Heart left ventricle (tissue), 16 donors: ENCODE measurements around the gene BCAR3. TPM values are rescaled to one million over a fixed set of nuclear protein-coding genes. Genes with fewer than 3 reads are reported as not detected.

Experiments used
- ATAC-seq, 4 donors: fragments of 200-7000 bp; cut with Tn5 transposase; one replicate each; pipeline ENCODE4 v1.9.1; 2020 to 2022; ENCODE audit warnings: moderate library complexity in 4 of 4, mild to moderate bottlenecking in 3 of 4, moderate number of reproducible peaks in 1 of 4
- DNase-seq, 5 donors: peaks; one replicate each; pipeline ENCODE4 v3.0.0-alpha.2; 2020
- H3K27ac ChIP-seq, 12 donors: fragments of 200-600 bp; sonication (generic) in 4 of 12; one replicate each; pipeline versions ENCODE4 v1.5.0 to v1.8.0; 2016 to 2022; ENCODE audit warnings: mild to moderate bottlenecking in 2 of 12
- H3K27me3 ChIP-seq, 9 donors: fragments of 200-600 bp; sonication (generic) in 2 of 9; one replicate each; pipeline versions ENCODE4 v1.5.1 to v1.8.0; 2016 to 2022; ENCODE audit warnings: mild to moderate bottlenecking in 3 of 9
- H3K36me3 ChIP-seq, 9 donors: fragments of 200-600 bp; sonication (generic) in 2 of 9; one replicate each; pipeline versions ENCODE4 v1.5.0 to v1.8.0; 2018 to 2022; ENCODE audit warnings: mild to moderate bottlenecking in 2 of 9
- H3K4me1 ChIP-seq, 12 donors: fragments of 200-600 bp; sonication (generic) in 4 of 12; one replicate each; pipeline versions ENCODE4 v1.5.0 to v1.8.0; 2016 to 2022; ENCODE audit warnings: mild to moderate bottlenecking in 3 of 12
- H3K4me3 ChIP-seq, 12 donors: fragments of 200-600 bp; sonication (generic) in 4 of 12; one replicate each; pipeline versions ENCODE4 v1.5.0 to v1.8.0; 2017 to 2022; ENCODE audit warnings: mild to moderate bottlenecking in 9 of 12, moderate library complexity in 4 of 12
- H3K9me3 ChIP-seq, 12 donors: fragments of 200-600 bp; sonication (generic) in 4 of 12; one replicate each; pipeline versions ENCODE4 v1.5.0 to v1.8.0; 2016 to 2022; ENCODE audit warnings: mild to moderate bottlenecking in 1 of 12
- POLR2A ChIP-seq, 2 donors: fragments of 450-650 bp; IDR thresholded peaks; one replicate each; pipeline ENCODE4 v1.6.1; 2017; ENCODE audit warnings: antibody characterized with exemption in 2 of 2, mild to moderate bottlenecking in 2 of 2, moderate library complexity in 2 of 2
- WGBS, 4 donors: extraction: QIAGEN DNeasy Blood & Tissue Kit in 2 of 4; methylation state at CpG; one replicate each; pipeline versions ENCODE4 v1.1.5 to v1.1.7; 2013 to 2018; 5-methylcytosine and 5-hydroxymethylcytosine counted together
- intact Hi-C, 10 donors: fragments of 100-400 bp; cut with DNase I; formaldehyde crosslinking; loops; one replicate each; pipeline versions ENCODE4 v1.11.1 to v1.14.2; 2022
- polyA plus RNA-seq, 2 donors: library from polyadenylated mRNA; stranded (reverse); fragments of 200-250 nt; gene quantifications; one replicate each; pipeline ENCODE4 v1.2.3, GENCODE V29; 2013
- total RNA-seq, 9 donors: library from RNA; depleted of rRNA in 2 of 9; stranded (reverse); fragments of >200 nt in 2 of 9; fragmentation: NEBNext Ultra II Directional in 3 of 9; extraction: Animal tissue kit (Norgen Biotek cat#: 25700) in 3 of 9; gene quantifications; one replicate each; pipeline versions ENCODE4 v1.1.0 to v1.2.4, GENCODE V29; 2016 to 2023
- TF ChIP-seq, protein P1 (sequence below), 12 donors: fragments of 200-600 bp; sonication (generic) in 4 of 12; IDR thresholded peaks; one replicate each; pipeline versions ENCODE4 v1.5.0 to v1.8.0; 2018 to 2022; ENCODE audit warnings: antibody characterized with exemption in 12 of 12, mild to moderate bottlenecking in 5 of 12
- donor health status: ischemic (EF 13 %, LVEDD 7.1; RV severe dilation, severe dysfunction).
- donor health status: healthy with polysubstance abuse.
- donor health status: DM: no; HTN: yes; CAD: no.
- donor health status: DM: no; HTN: no; CAD: no.
- donor health status: ischemic (EF 25% LVEDD 6.9; RV normal size, moderate dysfunction).
- donor health status: ischemic (EF 25% LVEDD 5.7; RV mildly dilated, moderate dysfunction).
- donor health status: healthy.
- donor health status: DM: yes; HTN: yes; CAD: no.
- donor health status: ischemic (EF 35%, LVEDD 5.7; RV mildly dilated, moderate dysfunction).
- donor health status: nonischemic (EF 11% LVEDD 7.7; RV severe dilation, severe dysfunction).
- donor health status: DM: yes; HTN: yes; CAD: no.
- donor health status: PGD.
- donor health status: ischemic (EF 29% LVEDD 5.4; RV normal size, mild dysfunction).
- donor health status: nonischemic (EF 23%, LVEDD 6.1; RV moderate dilation, normal function).

The BCAR3 gene
- total and polyA plus RNA-seq, 11 donors: 6.4 to 25.0 (median 12.9) TPM

DNA sequence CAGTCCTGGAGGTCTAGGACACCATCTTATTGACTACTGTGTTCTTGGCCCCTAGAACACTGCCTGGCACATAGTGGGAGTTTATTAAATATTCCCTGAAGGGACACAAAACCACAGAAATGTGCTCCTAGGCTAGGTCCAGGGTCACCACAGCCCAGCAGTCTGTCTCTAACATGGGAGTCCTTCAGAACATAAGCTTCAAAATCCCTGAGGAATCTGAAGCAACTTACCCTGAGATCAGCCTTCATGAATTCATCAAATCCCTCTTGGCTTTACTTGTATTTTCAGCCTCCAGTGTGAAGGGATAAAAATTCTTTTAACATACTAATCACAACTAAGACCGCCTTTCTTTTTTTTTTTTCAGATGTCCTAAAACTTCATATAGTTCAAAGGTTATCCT lies 32.7 kb upstream of the BCAR3 start:
- intact Hi-C loops: no loop called here
- ATAC-seq (no peak), DNase-seq (no peak)
- no peaks in the 10 kb centered on the region for H3K36me3 ChIP-seq
- no peak for TF ChIP-seq POLR2A (IDR thresholded peaks at IDR 0.05)
- TF ChIP-seq, protein P1, sequence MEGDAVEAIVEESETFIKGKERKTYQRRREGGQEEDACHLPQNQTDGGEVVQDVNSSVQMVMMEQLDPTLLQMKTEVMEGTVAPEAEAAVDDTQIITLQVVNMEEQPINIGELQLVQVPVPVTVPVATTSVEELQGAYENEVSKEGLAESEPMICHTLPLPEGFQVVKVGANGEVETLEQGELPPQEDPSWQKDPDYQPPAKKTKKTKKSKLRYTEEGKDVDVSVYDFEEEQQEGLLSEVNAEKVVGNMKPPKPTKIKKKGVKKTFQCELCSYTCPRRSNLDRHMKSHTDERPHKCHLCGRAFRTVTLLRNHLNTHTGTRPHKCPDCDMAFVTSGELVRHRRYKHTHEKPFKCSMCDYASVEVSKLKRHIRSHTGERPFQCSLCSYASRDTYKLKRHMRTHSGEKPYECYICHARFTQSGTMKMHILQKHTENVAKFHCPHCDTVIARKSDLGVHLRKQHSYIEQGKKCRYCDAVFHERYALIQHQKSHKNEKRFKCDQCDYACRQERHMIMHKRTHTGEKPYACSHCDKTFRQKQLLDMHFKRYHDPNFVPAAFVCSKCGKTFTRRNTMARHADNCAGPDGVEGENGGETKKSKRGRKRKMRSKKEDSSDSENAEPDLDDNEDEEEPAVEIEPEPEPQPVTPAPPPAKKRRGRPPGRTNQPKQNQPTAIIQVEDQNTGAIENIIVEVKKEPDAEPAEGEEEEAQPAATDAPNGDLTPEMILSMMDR (IDR thresholded peaks at IDR 0.05): no peak
- peaks cover 0 to 5% (median 0%) of the 10 kb centered on the region in 12 donors for H3K9me3 ChIP-seq
- no peaks in the 10 kb centered on the region for H3K27me3 ChIP-seq
- no peak overlapping the region for H3K27ac ChIP-seq
- 88 to 97% (median 94%) methylated on average over 1 of the region's 1 CpG for WGBS, 4 donors
- H3K4me1 ChIP-seq: peaks cover 0 to 39% (median 13%) of the 10 kb centered on the region in 12 donors
- H3K4me3 ChIP-seq: no peak overlapping the region

DNA sequence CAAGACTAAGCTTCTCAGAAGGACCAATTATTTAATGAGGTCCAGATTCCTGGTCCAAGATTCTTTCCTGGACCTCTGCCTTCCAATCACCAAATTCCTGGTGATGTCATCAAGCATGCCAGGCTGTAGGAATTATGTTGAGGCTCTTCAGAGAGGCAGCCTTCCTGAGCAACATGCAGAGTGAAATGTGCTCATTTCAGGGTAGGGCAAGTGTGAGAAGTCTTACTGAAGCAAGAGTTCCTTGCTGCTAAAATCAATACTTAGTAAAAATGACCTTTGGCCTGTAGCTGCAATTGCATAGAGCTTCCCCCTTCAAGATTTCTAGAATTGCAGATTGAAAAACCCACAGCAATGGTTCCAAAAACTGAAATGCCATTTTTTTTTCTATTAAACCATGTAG lies 31.7 kb upstream of the BCAR3 start:
- Histone ChIP-seq H3K4me1 (peaks cover 0 to 49% (median 24%) of the 10 kb centered on the region in 12 donors), H3K9me3 (peaks cover 0 to 5% (median 0%) of the 10 kb centered on the region in 12 donors), H3K4me3 (no peak overlapping the region), H3K27me3 (no peaks in the 10 kb centered on the region), H3K36me3 (no peaks in the 10 kb centered on the region), H3K27ac (no peak overlapping the region)
- intact Hi-C loops: no loop called here
- DNase-seq (no peak), ATAC-seq (no peak)
- TF ChIP-seq, protein P1 (IDR thresholded peaks at IDR 0.05): no peak
- TF ChIP-seq POLR2A (IDR thresholded peaks at IDR 0.05): no peak

DNA sequence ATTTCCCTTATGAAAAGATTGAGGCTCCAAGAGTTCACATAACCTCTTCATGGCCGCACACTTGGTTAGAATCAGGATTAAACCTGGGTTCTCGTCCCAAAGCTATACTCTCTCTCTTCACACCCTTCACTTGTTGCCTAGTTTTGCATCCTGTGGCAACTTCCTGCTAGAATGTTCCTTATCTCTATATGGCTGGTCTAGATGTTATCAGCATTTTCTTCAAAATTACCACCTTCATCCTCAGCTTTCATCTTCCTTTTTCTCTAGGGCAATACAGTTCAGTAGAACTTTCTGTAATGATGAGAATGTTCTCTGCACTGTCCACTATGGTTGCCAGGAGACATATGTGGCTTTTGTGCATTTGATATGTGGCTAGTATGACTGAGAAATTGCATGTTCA lies 31.1 kb upstream of the BCAR3 start:
- H3K4me3 ChIP-seq: no peak overlapping the region
- H3K27me3 ChIP-seq: no peaks in the 10 kb centered on the region
- TF ChIP-seq POLR2A (IDR thresholded peaks at IDR 0.05): no peak
- TF ChIP-seq, protein P1 (IDR thresholded peaks at IDR 0.05): no peak
- ATAC-seq: no peak
- no peaks in the 10 kb centered on the region for H3K36me3 ChIP-seq
- peaks cover 0 to 5% (median 0%) of the 10 kb centered on the region in 12 donors for H3K9me3 ChIP-seq
- no peak for DNase-seq
- intact Hi-C loops: no loop called here
- WGBS, 4 donors: 84 to 92% (median 88%) methylated on average over 2 of the region's 2 CpGs
- H3K4me1 ChIP-seq: peaks cover 0 to 55% (median 29%) of the 10 kb centered on the region in 12 donors
- no peak overlapping the region for H3K27ac ChIP-seq

DNA sequence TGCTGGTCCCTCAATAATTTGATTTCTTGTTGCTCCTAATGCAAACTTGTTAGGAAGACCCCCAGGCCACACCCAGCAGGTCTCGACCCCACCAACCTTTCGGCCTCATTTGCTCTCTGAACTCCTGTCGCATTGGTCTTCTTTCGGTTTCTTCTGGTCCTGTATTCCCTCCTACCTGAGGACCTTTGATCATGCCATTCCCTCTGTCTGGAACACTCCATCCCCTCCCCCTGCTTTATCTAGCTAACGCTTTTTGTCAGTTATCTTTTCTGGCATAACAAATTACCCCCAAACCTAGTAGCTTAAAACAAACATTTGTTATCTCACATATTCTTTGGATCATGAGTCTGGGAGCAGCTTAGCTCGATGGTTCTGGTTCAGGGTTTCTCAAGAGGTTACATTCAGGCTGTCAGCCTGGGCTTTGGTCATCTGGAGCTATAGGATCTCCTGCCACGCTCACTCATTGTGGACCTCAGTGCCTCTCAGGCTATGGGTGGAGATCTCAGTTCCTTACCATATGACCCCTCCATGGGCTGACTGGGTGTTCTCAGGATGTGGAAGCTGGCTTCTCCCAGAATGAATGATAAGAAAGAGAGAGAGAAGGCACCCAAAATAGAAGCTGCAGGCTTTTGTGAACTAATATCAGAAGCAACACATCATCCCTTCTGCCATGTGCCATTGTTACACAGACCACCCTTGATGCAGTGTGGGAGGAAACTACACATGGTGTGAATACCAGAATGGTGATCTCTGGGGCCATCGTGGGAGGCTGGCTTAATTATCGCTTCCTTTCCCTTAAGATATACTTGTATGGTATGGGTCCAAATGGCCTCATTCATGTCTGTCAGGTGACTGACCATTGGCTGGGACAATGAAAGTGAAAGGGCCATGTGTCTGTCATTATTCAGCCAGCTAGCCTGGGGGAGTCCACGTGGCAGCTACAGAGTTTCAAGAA lies 29.1 kb upstream of the BCAR3 start:
- Histone ChIP-seq H3K4me1 (peaks cover 0 to 46% (median 24%) of the 10 kb centered on the region in 12 donors), H3K36me3 (no peaks in the 10 kb centered on the region), H3K27ac (no peak overlapping the region), H3K27me3 (no peaks in the 10 kb centered on the region), H3K4me3 (no peak overlapping the region), H3K9me3 (no peaks in the 10 kb centered on the region)
- TF ChIP-seq POLR2A (IDR thresholded peaks at IDR 0.05): no peak
- TF ChIP-seq, protein P1 (IDR thresholded peaks at IDR 0.05): no peak
- ATAC-seq: no peak
- intact Hi-C loops: no loop called here
- 61 to 68% (median 63%) methylated on average over 10 of the region's 10 CpGs for WGBS, 4 donors
- no peak for DNase-seq
